Kidney (tissue), 14 donors: ENCODE results near the gene ATP2B3. TPM values are rescaled to one million over a fixed set of nuclear protein-coding genes. Genes with fewer than 3 reads are reported as not detected.

Experiments
- DNase-seq, 5 donors: peaks; one replicate each; pipeline ENCODE4 v3.0.0-alpha.2; 2013 to 2020
- FAIRE-seq: peaks from 2 replicates; lab custom pipeline; 2012; peaks lifted over from hg19 to GRCh38; lab: Jason Lieb, UNC
- H3K27ac ChIP-seq, 2 donors: one replicate each; pipeline ENCODE4 v1.7.0; 2013; ENCODE audit warnings: low read depth in 2 of 2, low read length in 2 of 2, inconsistent platforms in 1 of 2
- H3K27me3 ChIP-seq: one replicate; pipeline ENCODE4 v1.7.1; 2013; ENCODE audit warnings: low read length, inconsistent platforms; ENCODE audit not compliant: control insufficient read depth, insufficient read depth
- H3K36me3 ChIP-seq, 3 donors: one replicate each; pipeline versions ENCODE4 v1.7.0 to v1.7.1; 2013; ENCODE audit warnings: low read length in 3 of 3, control low read depth in 1 of 3, inconsistent platforms in 1 of 3; ENCODE audit not compliant: insufficient read depth in 3 of 3, control insufficient read depth in 2 of 3
- H3K4me1 ChIP-seq, 3 donors: one replicate each; pipeline versions ENCODE4 v1.7.0 to v1.7.1; 2013; ENCODE audit warnings: low read length in 3 of 3, inconsistent platforms in 1 of 3, low read depth in 1 of 3; ENCODE audit not compliant: control insufficient read depth in 2 of 3, insufficient read depth in 2 of 3
- H3K4me3 ChIP-seq, 3 donors: one replicate each; pipeline versions ENCODE4 v1.7.0 to v1.8.1; 2013; ENCODE audit warnings: low read length in 3 of 3, control low read depth in 1 of 3, inconsistent platforms in 1 of 3
- H3K9ac ChIP-seq, 3 donors: one replicate each; pipeline versions ENCODE4 v1.7.0 to v1.7.1; 2013; ENCODE audit warnings: low read length in 3 of 3, control low read depth in 1 of 3, inconsistent platforms in 1 of 3
- H3K9me3 ChIP-seq, 3 donors: one replicate each; pipeline versions ENCODE4 v1.7.0 to v1.7.1; 2013; ENCODE audit warnings: low read length in 3 of 3, control low read depth in 1 of 3, inconsistent platforms in 1 of 3; ENCODE audit not compliant: control insufficient read depth in 2 of 3, insufficient read depth in 1 of 3
- intact Hi-C: fragments of 100-400 bp; cut with DNase I; formaldehyde crosslinking; loops from one replicate; pipeline ENCODE4 v1.11.1; 2022
- polyA plus RNA-seq: library from polyadenylated mRNA; stranded (reverse); fragments of 350-450 nt; fragmentation: Illumina TruSeq; extraction: RNeasy Lipid Tissue Mini Kit (QIAGEN cat#74804); gene quantifications from one replicate; pipeline ENCODE4 v1.2.3, GENCODE V29; 2014; ENCODE audit warnings: low read depth, low replicate concordance; ENCODE audit not compliant: insufficient read depth
- total RNA-seq: library from RNA; stranded (reverse); fragmentation: NEBNext Ultra II Directional; extraction: Animal tissue kit (Norgen Biotek cat#: 25700); gene quantifications from one replicate; pipeline ENCODE4 v1.2.1, GENCODE V29; 2021
- TF ChIP-seq, protein P1 (sequence below): IDR thresholded peaks from 3 replicates; pipeline ENCODE4 v1.5.1; 2012; ENCODE audit warnings: mild to moderate bottlenecking, moderate library complexity, borderline replicate concordance; ENCODE audit not compliant: insufficient read depth; ENCODE audit errors: extremely low read depth
- donor health status: control.
- donor health status: control.
- donor health status: control.
- donor health status: control.
- donor health status: control.
- donor health status: DM: yes; HTN: yes; CAD: no.
- donor health status: Normal renal cell carcinoma (clear cell type).

The ATP2B3 gene
- total and polyA plus RNA-seq, 2 donors from 2014 or later = 0.37 TPM; not detected in 1

DNA sequence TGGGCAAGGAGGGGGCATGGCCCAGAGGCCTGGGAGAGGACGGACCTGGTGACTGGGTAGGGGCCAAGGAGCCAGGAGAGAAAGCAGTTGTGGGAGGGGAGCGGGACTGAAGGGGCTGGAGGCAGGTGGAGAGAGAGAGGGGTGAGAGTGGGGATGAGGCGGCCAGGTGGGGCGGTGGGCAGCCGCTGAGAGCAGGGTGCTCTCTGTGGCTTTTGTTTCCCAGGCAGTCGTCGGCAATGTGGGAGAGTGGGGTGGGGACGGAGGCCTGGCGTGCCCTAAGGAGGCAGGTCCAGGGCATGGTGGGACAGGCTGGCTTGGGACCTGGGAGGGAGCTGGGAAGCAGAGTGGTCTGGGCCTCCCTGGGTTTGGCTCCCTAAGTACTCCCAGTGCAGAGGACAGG is 3.2 kb upstream of the ATP2B3 start:
- Histone ChIP-seq H3K27me3 (peaks cover 10% of the 10 kb centered on the region), H3K4me1 (no peaks in the 10 kb centered on the region), H3K9ac (no peak overlapping the region), H3K36me3 (no peaks in the 10 kb centered on the region), H3K4me3 (no peak overlapping the region), H3K27ac (no peak overlapping the region), H3K9me3 (no peaks in the 10 kb centered on the region)
- TF ChIP-seq, protein P1, sequence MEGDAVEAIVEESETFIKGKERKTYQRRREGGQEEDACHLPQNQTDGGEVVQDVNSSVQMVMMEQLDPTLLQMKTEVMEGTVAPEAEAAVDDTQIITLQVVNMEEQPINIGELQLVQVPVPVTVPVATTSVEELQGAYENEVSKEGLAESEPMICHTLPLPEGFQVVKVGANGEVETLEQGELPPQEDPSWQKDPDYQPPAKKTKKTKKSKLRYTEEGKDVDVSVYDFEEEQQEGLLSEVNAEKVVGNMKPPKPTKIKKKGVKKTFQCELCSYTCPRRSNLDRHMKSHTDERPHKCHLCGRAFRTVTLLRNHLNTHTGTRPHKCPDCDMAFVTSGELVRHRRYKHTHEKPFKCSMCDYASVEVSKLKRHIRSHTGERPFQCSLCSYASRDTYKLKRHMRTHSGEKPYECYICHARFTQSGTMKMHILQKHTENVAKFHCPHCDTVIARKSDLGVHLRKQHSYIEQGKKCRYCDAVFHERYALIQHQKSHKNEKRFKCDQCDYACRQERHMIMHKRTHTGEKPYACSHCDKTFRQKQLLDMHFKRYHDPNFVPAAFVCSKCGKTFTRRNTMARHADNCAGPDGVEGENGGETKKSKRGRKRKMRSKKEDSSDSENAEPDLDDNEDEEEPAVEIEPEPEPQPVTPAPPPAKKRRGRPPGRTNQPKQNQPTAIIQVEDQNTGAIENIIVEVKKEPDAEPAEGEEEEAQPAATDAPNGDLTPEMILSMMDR = no peak
- FAIRE-seq (no peak), DNase-seq (no peak)
- intact Hi-C loops = no loop called here

DNA sequence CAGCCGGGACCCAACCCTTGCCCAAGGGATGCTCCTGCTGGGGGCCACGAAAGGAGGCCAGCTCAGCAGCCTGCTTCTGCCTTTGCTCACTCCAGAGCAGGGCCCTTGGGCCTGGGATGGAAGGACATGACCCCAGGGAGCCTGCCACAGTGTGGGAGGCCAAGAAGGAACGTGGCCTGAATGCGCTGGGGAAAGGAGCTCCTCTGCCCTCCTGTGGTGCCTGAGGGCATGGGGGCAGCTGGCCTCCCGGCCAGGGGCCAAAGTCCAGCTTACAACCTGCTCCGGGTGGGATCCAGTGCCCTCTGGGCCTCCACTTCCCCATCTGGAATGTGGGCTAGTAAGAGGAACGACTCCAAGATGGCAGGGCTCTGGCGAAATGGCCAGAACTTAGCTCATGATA is 2.0 kb upstream of the ATP2B3 start:
- H3K9ac ChIP-seq = no peak overlapping the region
- no peak overlapping the region for H3K27ac ChIP-seq
- intact Hi-C loops = no loop called here
- TF ChIP-seq, protein P1 = no peak
- DNase-seq (no peak), FAIRE-seq (no peak)
- H3K4me1 ChIP-seq = no peaks in the 10 kb centered on the region
- no peaks in the 10 kb centered on the region for H3K9me3 ChIP-seq
- no peaks in the 10 kb centered on the region for H3K36me3 ChIP-seq
- H3K4me3 ChIP-seq = no peak overlapping the region
- H3K27me3 ChIP-seq = peaks cover 10% of the 10 kb centered on the region

DNA sequence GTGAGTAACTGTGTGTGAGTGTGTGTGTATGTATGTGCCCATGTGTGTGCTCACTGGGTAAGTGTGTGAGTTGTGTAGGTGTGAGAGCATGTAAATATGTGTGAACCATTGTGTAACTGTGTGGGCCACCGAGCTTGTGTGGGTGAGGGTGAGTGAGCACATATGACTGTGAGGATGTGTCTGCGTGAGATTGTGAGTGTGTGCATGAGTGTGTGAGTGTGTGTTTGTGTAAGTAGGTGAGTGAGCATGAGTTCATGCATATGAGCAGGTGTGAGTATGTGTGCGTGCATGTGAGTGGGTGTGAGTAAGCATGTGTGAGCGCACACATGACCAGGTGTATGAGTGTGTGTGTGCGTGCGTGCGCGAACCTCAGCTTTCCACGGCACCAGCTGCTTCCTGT is 1.4 kb upstream of the ATP2B3 start:
- H3K27me3 ChIP-seq = peaks cover 10% of the 10 kb centered on the region
- DNase-seq (no peak), FAIRE-seq (no peak)
- no peaks in the 10 kb centered on the region for H3K4me1 ChIP-seq
- H3K36me3 ChIP-seq = no peaks in the 10 kb centered on the region
- intact Hi-C loops = no loop called here
- no peaks in the 10 kb centered on the region for H3K9me3 ChIP-seq
- H3K9ac ChIP-seq = no peak overlapping the region
- no peak overlapping the region for H3K4me3 ChIP-seq
- TF ChIP-seq, protein P1 = no peak
- H3K27ac ChIP-seq = no peak overlapping the region
